PFSK-1 (cell line): ENCODE data around the gene SCN8A.

Experiments used
- FOXP2 ChIP-seq: optimal IDR thresholded peaks from 2 replicates; pipeline ENCODE3; 2011; ENCODE audit warnings: borderline replicate concordance, control low read depth, inconsistent platforms; ENCODE audit not compliant: insufficient read depth; ENCODE audit errors: extremely low read length, extremely low read depth
- POLR2AphosphoS5 ChIP-seq: IDR thresholded peaks from 2 replicates; pipeline ENCODE4 v1.6.1; 2012; ENCODE audit warnings: low read depth, mild to moderate bottlenecking, control low read depth, low read length, moderate library complexity
- SIN3A ChIP-seq: IDR thresholded peaks from 2 replicates; pipeline ENCODE4 v1.6.1; 2012; ENCODE audit warnings: mild to moderate bottlenecking, low read length, moderate library complexity, borderline replicate concordance; ENCODE audit not compliant: insufficient read depth
- TAF1 ChIP-seq: IDR thresholded peaks from 2 replicates; pipeline ENCODE4 v1.6.1; 2012; ENCODE audit warnings: low read length, control low read depth, borderline replicate concordance; ENCODE audit not compliant: insufficient read depth
- TF ChIP-seq, protein P1 (sequence below), 2 experiments: IDR thresholded peaks; 2 replicates each; pipeline versions ENCODE4 v1.6.1 to v1.8.0; 2011 to 2012; ENCODE audit warnings: low read depth in 2 of 2, low read length in 2 of 2, control low read depth in 1 of 2, inconsistent platforms in 1 of 2, mild to moderate bottlenecking in 1 of 2, moderate library complexity in 1 of 2; ENCODE audit not compliant: insufficient read depth in 1 of 2

Gene SCN8A

DNA sequence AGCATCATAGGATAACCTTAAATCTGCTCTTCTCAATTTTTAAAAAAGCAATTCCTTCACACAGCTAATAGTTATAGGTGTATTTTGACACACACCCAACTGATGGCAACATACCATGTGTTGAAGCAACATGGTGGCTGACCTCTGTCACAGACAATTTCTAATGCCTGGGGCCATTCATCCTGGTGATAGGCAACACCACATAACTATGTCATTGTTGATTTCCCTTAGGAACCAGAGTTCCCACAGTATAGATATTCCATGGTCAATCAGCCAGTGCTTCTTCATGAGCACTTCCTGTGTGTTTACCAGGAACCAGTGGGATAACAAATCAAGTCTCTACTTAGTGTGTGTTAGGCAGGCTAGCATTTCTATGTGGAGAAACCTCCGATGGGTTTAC is 169.2 kb downstream of the SCN8A start:
- TF ChIP-seq POLR2AphosphoS5: no peak
- TF ChIP-seq, protein P1, sequence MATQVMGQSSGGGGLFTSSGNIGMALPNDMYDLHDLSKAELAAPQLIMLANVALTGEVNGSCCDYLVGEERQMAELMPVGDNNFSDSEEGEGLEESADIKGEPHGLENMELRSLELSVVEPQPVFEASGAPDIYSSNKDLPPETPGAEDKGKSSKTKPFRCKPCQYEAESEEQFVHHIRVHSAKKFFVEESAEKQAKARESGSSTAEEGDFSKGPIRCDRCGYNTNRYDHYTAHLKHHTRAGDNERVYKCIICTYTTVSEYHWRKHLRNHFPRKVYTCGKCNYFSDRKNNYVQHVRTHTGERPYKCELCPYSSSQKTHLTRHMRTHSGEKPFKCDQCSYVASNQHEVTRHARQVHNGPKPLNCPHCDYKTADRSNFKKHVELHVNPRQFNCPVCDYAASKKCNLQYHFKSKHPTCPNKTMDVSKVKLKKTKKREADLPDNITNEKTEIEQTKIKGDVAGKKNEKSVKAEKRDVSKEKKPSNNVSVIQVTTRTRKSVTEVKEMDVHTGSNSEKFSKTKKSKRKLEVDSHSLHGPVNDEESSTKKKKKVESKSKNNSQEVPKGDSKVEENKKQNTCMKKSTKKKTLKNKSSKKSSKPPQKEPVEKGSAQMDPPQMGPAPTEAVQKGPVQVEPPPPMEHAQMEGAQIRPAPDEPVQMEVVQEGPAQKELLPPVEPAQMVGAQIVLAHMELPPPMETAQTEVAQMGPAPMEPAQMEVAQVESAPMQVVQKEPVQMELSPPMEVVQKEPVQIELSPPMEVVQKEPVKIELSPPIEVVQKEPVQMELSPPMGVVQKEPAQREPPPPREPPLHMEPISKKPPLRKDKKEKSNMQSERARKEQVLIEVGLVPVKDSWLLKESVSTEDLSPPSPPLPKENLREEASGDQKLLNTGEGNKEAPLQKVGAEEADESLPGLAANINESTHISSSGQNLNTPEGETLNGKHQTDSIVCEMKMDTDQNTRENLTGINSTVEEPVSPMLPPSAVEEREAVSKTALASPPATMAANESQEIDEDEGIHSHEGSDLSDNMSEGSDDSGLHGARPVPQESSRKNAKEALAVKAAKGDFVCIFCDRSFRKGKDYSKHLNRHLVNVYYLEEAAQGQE (IDR thresholded peaks at IDR 0.05; ENCODE audit: insufficient read depth in 1 of 2, low read depth in 2 of 2, low read length in 2 of 2): no peak
- no peak for TF ChIP-seq TAF1
- TF ChIP-seq SIN3A: no peak
- TF ChIP-seq FOXP2: no peak

DNA sequence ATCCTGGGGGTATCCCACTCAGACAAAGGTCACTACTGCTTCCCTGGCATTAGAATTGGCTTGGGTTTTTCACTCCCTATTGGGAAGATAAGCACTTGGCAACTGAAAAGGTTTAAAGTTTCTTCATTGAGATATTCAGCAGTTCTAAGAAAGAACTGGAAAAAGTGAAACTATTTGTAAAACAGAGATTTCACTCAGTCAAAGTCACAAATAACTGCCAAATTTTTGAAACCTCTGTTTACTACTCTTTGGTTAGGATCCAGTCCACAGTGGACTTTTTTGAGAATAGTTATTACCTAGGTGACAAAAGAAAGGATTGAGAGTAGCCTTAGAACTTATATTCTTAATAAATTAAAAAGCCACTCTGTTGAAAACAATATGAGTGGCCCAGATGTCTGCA is 172.7 kb downstream of the SCN8A start:
- no peak for TF ChIP-seq TAF1
- TF ChIP-seq, protein P1 (IDR thresholded peaks at IDR 0.05; ENCODE audit: insufficient read depth in 1 of 2, low read depth in 2 of 2, low read length in 2 of 2): no peak
- no peak for TF ChIP-seq FOXP2
- TF ChIP-seq SIN3A: no peak
- no peak for TF ChIP-seq POLR2AphosphoS5

DNA sequence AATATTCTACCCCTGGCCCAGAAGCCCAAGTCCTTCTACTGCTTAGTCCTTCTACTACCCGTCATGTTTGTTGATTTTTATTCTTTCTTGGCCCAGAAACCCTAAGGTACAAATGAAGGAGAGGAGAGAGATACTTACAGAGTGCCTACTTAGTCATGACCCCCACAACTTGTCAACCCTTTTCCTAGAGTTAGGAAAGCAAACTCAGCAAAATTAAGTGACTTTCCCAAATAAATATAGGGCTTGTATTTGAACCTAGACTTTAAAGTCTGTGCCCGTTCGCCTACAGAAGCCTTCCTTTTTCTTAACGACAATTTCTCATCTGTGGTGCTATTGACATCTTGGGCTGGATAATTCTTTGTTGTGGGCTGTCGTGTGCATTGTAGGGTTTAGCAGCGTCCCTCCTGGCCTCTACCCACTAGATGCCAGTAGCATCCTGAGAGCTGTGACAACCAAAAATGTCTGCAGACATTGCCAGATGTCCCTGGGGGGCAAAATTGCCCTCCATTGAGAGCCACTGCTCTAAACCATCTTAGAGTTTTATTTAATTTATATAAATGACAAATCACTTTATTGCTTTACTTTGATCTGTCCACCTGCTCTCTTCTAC is 175.1 kb downstream of the SCN8A start:
- TF ChIP-seq TAF1: no peak
- TF ChIP-seq SIN3A: no peak
- no peak for TF ChIP-seq FOXP2
- TF ChIP-seq, protein P1 (IDR thresholded peaks at IDR 0.05; ENCODE audit: insufficient read depth in 1 of 2, low read depth in 2 of 2, low read length in 2 of 2): no peak
- TF ChIP-seq POLR2AphosphoS5: no peak

DNA sequence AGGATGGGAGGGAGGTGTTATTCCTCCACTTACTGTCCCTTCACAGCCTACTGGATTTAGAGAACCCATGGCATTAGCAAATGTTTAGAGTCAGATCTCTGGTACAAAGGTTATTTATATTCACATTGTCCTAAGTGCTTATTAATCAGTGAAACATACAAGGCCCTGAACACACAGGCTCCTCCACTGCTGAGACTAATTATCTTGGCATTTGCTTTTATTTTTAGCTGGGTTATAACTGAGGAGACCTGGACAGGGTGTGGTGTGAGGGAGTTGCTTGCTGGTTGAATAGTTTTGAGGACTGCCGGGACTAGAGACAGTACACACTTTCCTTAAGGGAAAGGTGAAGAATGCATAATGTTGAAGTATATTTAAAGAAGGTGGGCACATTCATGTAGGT is 180.0 kb downstream of the SCN8A start:
- TF ChIP-seq TAF1: no peak
- TF ChIP-seq, protein P1 (IDR thresholded peaks at IDR 0.05; ENCODE audit: insufficient read depth in 1 of 2, low read depth in 2 of 2, low read length in 2 of 2): no peak
- no peak for TF ChIP-seq SIN3A
- no peak for TF ChIP-seq FOXP2
- no peak for TF ChIP-seq POLR2AphosphoS5
